NCI-H2196 treated with DMSO at 0.1 percent for 48 hours (cell line): Measurements from ENCODE around the gene RNF223.
A peak's percentile ranks its signal among the peaks of the same experiment; 100 is the strongest.
"Not testable (repeated sequence)": the region's sequence is repeated elsewhere in the genome, so short reads cannot be mapped to it uniquely, and the experiment has no call there.

ENCODE experiments used
- DNase-seq: peaks from one replicate; lab custom pipeline; 2025; ENCODE audit not compliant: unreplicated experiment; lab: John Stamatoyannopoulos, UW

Gene RNF223

DNA sequence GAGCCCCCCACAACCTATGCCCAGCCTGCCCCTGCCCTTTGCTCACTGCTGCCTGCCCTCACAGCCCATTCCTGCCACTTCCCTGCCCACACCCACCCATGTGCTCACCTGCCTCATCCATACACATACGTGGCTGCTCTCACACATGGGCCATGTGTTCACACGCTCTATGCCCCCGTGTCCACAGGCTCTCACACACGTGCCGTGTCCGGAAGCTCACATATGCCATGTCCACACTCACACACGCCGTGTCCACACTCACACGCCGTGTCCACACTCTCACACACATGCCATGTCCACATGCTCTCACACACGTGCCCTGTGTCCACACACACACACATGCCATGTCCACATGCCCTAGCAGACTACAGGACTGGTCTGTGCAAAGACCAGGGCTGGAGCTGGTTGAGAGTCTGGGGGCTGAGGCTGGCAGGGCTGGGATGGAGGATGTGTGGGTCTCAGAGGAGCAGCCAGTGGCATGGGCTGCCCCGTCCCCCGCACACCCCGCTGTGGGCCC lies 583 bp upstream of the RNF223 start:
- DNase-seq = no peak

DNA sequence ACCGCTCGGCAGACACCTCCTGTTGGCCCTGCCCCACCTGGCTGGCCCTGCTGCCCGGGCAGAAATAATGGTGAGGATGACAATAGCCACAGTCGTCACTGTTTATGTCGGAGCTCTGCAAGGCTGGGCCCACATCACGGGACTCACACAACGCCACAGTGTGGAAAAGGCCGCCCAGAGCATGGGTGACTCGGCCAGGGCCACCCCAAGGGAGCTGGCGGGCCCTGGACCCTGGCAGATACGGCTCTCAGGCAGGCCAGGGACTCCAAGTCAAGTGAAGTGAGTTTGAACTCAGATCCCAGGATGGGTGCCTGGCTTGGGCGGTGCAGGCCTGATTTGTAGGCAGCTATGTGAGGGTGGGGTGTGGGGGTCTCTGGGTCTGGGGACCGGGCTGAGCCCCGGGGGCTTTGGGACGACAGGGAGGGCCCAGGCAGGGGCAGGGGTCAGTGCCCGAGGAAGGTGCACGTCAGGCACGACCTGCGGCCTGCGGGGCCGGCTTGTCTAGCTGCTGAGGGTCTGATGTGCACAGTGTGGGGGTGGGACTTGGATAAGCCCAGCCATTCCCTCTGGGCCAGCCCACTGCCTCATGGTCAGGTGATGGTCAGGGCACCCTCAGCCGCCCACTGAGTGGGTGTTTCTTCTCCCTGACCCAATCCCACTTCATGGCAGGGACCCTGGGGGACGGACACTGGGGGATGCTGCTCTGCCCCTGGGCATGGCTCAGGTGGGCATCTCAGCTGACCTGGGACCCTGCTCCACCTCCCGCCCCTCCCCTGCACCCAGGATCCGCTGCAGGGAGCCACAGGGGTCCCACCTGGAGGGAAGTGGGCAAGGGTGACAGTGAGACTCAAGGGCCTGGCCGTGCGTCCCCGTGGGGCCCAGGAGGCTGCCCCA lies 1.0 kb downstream of the RNF223 start:
- no peak for DNase-seq

DNA sequence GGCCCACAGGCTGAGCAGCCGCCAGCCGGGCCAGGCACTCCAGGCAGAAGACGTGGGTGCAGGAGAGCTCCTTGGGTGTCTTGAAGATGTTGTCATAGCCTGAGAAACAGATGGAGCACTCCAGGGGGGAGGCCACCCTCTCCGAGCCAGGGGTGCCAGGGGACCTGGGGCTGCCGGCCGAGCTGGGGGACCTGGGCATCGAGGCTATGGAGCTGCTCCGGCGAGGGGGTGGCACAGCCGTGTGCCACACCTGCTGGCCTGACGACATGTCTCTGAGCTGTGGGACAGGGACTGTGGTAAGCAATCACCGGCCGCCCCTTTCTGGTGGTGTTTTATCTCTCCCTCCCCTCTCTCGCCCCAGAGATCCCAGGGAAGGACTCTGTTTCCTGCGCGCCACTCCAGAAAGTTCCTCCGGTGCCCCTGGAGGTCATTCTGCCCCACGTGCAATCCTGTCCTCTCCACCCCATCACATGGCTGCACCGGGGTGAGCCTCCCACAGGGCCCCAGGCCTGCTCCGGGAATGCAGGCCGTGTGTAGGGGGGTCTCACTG lies 1.7 kb downstream of the RNF223 start:
- DNase-seq = no peak

DNA sequence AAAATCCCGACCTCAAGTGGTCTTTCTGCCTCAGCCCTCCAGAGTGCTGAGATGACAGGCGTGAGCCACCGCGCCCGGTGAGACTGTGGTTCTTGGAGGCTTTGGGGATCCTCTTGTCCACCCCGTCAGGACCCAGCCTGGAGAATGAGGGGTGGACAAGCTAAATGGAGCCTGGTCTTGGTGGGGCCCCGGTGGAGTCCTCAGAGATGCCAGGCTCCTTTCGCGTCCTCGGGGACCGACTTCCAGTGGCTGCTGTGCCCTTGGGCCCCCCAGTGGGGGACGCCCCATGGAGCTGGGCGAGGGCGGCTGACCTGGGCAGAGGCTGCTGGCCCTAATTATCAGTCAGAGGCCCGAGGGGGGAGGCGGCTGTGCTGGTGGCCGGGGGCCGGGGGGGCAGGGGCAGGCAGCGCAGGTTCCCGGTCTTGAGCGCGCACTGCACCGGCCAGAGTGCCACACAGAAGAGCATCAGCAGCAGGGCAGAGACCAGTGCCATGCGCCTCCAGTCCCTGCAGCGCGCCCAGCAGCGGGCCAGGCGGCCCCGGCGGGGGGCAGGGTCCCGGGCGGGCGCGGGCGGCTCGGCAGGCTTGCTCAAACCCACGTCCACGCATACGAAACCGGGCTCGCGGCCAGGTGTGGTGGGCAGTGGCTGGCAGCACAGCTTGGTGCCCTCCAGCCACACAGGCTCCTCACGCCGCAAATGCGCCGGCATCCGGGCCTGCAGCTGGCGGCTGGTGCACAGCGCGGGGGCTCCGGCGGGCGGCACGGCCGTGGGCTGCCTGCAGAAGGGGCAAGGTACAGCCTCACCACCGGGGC lies 2.4 kb downstream of the RNF223 start:
- no peak for DNase-seq

DNA sequence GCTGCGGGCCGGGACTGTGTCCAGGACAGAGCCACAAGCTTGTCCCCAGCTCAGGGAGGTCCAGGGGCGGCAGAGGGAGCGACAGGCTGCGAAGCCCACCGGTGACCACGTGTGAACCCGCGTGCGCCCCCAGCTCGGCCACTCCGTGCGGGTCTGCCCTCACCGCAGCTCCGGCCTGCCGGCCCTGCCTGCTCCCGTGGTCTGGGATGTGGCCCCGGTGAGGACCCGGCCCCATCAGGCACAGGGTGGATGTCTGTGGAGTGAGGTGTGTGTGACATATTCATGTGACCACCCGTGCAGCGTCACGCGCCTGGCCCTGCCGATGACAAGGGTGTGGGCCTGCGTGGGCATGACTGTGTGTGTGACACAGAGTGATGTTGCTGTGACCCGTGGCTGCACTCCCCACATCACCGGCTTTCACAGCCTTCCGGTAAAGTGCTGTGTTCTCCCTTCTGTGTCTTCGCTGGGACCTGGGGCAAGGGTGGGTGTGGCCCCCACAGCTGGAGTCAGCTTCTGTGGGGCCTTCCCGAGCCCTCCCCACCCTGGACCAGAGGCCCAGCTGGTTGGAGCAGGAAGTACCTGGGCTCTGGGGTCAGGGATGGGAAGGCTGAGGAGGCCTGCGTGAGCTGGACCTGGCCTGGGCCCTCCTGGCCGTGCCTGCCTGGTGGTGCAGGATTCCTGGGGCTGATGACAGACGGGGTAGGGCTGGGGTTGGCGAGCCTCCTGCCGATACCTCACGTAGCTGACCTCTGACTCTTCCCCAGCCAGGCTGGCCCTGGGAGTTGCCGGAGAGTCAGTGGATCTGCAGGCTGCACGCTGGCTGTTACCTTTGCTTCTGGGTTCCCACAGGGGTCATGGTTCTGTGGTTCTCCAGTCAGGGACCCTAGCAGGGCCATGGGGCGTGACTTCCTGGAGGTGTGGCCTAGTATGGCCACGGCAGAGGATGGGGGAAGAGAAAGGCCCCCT lies 4.1 kb downstream of the RNF223 start:
- no peak for DNase-seq

DNA sequence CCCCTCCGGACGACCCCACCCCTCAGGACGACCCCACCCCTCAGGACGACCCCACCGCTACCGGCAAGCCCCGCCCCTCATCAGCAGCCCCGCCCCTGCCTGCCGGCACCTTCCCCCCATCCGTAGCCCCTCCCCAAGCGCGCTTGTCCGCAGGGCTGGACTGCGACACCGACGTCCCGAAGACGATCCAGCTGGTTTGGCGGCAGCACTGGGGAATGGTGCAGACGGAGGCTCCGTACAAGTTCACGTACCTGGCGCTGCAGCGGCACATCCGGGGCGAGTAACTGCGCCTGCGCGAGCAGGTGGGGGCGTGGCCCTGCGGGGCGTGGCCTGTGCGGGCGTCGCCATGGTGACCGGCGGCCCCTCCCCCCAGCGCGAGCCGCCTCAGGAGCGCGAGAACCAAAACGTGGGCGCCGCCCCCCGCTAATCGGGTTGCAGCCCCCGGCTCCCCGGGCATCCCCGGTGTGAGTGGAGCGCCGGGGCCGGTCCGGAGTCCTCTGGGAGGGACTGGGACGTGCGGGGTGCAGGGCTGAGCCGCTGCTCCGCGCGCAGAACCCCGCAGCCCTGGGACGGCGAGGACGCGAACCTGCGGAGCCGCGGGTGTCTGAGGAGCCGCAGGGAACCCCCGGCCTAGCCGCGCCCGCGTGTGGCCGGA lies 4.9 kb downstream of the RNF223 start:
- DNase-seq = peak; percentile 74

DNA sequence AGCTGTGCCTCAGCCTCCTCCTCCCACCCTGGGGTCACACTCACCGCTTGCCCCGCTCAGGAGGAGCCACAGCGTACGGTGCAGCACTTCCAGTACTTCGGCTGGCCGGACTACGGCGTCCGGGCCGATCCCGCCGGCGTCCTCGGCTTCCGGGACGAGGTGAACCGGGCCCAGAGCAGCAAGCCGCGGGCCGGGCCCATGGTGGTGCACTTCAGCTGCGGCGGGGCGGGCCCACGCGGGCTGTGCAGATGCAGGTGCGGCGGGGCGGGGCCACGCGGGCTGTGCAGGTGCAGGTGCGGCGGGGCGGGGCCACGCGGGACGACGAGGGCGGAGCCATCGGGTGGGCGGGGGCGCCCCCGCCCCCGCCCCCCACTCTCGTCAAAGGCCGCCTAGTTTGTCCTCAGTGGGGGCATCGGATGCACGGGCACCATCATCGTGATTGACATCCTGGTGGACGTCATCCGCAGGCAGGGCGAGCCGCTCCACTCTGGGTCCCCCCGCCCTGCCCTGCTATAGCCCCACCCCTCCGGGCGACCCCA lies 5.5 kb downstream of the RNF223 start:
- DNase-seq = peak; percentile 57

DNA sequence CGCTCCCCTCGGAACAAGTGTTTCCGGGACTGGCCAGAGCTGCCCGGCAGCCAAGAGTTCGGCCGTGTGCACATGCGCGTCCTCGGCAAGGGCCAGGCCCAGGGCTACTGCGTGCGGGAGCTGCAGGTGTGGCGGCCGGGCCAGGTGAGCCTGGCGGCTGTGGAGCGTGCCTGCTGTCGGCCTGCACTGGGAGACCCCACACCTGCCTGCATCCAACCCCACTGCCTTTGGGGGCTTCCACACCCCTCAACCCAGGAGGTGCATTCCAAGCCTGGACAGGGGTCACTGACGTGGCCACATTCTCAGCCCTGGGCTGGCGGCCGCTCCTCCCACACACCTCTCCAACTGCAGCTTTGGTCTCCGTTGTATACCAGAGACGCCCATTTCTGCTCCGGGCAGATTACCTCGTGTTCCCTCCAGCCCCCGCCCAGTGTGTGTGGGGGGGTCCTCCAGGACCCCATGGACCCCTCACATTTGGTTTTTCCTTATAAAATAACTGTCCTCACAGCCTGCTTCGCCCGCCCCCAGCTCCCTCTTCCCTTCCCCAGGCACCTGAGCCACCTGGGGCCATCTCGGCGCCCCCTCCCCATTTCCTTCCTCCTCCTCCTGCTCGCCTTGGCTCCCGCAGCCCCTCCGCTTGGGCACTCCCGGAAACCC lies 6.1 kb downstream of the RNF223 start:
- DNase-seq = no peak

DNA sequence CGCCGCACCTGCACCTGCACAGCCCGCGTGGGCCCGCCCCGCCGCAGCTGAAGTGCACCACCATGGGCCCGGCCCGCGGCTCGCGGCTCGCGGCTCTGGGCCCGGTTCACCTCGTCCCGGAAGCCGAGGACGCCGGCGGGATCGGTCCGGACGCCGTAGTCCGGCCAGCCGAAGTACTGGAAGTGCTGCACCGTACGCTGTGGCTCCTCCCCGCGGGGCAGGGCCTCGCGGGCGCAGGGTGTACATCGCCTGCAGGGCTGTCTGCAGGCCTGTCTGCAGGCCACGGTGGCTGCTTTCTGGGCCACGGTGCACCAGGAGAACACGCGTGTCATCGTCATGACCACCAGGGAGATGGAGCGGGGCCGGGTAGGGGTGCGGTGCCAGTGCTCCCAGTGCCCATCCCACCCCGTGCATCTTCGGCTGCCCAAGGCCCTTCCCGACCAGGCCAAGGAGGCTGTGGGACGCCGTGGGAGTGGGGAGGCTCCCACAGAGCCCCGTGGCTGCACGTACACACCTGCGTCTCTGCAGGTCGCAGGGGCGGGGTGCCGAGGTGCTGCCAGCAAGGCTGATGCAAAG lies 6.7 kb downstream of the RNF223 start:
- DNase-seq = no peak

DNA sequence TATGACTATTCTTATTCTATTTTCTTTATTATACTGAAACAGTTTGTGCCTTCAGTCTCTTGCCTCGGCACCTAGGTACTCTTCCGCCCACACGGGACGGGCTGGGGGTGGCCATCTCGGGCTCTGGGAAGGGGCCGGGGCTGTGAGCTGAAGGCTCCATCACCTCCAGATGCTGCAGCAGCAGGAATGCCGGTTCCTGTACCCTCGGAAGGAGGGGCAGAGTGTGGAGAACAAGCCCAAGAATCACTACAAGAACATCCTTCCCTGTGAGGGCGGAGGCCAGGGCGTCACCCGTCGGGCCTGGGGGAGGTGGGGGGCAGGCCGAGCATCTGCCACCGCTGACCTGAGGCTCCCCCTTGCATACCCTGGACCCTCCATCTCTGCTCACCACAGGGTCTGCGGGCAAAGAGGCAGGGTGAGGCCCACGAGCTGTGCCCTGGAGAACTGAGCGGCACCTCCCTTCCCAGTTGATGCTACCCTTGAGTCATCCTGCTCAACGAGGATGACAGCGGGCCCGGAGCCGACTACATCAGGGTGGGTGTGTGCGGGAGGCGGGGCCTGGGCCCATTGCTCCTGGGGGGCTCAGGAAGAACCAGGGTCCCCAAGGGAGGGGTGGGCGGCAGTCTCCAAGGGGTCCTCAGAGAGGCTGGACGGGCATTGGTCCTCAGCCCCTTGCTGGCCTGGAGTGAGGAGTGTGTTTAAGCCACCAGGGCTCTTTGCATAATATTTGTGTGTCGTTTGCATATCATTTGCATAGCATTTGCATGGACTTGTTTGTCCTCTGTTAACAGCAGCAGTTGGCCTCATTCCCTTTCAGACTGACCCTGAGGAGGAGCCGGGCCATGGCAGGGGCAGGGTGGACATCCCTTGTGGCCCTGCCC lies 7.5 kb downstream of the RNF223 start:
- DNase-seq = no peak

DNA sequence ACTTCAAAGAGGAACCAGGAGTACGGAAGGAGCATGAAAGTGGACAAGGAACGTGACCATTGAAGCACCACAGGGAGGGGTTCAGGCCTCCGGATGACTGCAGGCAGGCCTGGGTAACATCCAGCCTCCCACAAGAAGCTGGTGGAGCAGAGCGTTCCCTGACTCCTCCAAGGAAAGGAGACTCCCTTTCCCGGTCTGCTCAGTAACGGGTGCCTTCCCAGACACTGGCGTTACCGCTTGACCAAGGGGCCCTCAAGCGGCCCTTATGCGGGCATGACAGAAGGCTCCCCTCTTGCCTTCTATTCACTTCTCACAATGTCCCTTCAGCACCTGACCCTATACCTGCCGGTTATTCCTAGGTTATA lies 8.2 kb downstream of the RNF223 start:
- DNase-seq = not testable (repeated sequence)

DNA sequence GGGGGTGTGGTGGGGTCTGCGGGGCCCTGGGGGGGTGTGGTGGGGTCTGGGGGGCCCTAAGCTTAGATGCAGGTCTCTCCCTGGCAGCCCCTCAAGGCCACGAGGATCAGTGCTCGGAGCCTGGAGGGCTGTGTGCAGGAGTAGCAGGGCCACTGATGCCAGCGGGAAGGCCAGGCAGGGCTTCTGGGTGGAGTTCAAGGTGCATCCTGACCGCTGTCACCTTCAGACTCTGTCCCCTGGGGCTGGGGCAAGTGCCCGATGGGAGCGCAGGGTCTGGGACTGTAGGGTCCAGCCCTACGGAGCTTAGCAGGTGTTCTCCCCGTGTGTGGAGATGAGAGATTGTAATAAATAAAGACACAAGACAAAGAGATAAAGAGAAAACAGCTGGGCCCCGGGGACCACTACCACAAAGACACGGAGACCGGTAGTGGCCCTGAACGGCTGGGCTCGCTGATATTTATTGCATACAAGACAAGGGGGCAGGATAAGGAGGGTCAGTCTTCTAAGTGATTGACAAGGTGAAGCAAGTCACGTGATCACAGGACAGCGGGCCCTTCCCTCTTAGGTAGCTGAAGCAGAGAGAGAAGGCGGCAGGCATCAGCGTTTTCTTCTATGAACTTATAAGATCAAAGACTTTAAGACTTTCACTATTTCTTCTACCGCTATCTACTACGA lies 8.7 kb downstream of the RNF223 start:
- DNase-seq = no peak

DNA sequence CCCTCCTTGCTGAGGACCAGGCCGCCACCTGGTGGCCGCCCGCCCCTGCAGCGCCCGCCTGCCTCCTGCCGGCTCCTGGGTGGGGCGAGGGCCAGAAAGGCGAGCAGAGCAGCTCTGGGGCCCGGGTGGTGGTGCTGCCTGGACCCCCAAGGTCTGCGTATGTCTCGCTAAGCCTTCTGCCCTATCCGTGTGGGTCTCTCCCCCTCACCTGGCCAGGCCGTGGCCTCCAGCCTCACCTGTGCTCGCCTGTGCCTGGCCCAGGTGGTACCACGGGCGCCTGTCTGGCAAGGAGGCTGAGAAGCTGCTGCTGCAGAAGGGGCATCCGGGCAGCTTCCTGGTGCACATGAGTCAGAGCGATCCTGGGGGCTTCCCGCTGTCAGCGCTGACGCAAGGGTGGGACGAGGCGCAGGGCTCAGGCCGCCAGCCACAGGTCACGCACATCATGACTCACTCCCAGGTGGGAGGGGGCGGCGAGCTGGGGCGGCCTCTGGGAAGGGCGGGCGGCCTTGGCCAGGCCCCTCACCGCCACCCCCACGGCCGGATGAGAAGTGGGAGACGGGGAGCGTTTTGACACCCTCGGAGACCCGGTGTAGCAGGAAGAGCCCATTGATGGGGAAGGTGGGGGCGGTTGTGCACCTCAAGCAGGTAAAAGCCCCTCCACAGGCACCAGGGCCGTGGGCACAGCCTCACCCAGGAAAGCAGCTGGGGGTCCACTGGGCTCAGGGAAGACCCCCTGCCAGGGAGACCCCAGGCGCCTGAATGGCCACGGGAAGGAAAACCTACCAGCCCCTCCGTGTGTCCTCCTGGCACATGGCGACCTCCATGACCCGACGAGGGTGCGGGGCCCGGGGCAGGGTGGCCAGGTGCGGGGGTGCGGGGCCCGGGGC lies 9.9 kb downstream of the RNF223 start:
- no peak for DNase-seq

DNA sequence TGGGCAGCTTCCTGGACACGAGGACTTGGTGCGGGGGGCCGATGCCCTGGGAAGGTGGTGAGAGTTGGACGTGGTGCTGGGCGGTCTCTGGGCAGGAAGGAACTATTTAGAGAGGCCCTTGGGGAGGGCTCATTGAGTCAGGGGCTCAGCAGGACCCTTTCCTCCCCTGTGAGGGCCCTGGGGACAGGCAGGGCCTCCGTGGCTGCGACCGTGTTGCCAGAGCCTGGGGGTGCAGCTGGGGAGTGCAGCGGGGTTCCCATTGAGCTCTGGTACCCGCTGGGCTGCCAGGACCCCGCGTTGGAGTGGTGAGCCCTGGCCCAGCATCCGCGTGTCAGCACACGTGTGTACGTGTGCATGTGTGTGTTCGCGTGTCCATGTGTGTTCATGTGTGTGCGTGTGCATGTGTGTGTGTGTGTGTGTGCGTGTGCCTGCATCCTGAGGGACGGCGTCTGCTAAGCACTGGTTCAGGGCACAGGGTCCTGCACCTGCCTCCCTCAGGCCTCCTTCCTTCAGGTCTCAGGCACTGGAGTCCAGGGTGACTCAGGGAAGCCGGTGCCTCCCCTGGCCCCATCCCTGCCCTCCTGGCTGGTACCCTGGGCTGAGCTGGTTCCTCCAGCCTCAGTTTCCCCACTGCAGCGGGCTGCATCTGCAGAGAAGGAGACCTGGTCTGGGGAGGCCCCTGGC lies 10.7 kb downstream of the RNF223 start:
- peak; percentile 21 for DNase-seq

DNA sequence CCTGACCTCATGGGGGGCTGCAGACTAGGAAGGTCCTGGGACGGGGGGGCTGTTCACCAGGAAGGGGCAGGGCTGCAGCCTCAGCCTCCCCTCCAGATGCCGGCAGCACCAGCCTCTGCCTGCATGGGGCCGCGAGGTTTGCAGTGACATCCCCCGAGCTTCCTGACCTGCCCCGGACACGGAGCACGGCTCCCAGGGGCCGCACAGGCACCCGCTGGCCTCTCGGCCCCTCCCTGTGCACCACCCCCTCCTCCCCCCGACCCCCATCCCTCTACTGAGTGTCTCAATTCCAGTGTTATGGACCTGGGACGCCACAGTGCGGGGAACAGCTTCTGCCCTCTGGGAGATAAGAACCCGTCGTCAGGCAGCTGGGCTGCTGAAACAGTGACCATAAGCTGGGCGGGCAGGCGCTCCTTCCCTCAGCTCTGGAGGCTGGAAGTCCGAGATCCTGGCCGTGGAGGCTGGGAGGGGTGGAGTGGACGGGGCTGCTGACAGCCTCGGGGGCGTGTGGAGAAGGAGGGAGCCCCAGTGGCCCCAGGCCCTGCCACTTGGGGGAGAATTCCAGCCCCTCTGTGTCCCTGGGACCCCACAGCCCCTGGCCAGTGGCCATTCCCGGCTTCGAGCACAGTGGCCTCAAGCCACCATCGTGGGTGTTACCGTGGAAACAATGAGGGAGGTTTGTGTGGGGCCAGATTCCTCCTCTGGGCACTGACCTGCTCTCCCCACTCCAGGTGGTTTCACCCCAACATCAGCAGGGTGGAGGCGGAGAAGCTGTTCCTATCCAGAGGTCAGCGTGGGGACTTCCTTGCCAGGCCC lies 11.6 kb downstream of the RNF223 start:
- no peak for DNase-seq
